HL-60 (cell line): Measurements from ENCODE around the gene TBC1D4.

ENCODE experiments used
- CTCF ChIP-seq: IDR thresholded peaks from one replicate; pipeline ENCODE4 v1.5.1; 2011; ENCODE audit warnings: low read length, control low read depth, inconsistent platforms; ENCODE audit not compliant: insufficient read depth
- POLR2AphosphoS5 ChIP-seq: IDR thresholded peaks from 2 replicates; pipeline ENCODE4 v1.6.1; 2012; ENCODE audit warnings: low read depth
- TF ChIP-seq, protein P1 (sequence below): IDR thresholded peaks from 2 replicates; pipeline ENCODE4 v1.6.1; 2012; ENCODE audit warnings: low read depth; ENCODE audit not compliant: insufficient replicate concordance

GRCh38 chr13:75407998-75408397 is 74.0 kb downstream of the TBC1D4 start:
- no peak for TF ChIP-seq POLR2AphosphoS5
- no peak for TF ChIP-seq CTCF
- TF ChIP-seq, protein P1, sequence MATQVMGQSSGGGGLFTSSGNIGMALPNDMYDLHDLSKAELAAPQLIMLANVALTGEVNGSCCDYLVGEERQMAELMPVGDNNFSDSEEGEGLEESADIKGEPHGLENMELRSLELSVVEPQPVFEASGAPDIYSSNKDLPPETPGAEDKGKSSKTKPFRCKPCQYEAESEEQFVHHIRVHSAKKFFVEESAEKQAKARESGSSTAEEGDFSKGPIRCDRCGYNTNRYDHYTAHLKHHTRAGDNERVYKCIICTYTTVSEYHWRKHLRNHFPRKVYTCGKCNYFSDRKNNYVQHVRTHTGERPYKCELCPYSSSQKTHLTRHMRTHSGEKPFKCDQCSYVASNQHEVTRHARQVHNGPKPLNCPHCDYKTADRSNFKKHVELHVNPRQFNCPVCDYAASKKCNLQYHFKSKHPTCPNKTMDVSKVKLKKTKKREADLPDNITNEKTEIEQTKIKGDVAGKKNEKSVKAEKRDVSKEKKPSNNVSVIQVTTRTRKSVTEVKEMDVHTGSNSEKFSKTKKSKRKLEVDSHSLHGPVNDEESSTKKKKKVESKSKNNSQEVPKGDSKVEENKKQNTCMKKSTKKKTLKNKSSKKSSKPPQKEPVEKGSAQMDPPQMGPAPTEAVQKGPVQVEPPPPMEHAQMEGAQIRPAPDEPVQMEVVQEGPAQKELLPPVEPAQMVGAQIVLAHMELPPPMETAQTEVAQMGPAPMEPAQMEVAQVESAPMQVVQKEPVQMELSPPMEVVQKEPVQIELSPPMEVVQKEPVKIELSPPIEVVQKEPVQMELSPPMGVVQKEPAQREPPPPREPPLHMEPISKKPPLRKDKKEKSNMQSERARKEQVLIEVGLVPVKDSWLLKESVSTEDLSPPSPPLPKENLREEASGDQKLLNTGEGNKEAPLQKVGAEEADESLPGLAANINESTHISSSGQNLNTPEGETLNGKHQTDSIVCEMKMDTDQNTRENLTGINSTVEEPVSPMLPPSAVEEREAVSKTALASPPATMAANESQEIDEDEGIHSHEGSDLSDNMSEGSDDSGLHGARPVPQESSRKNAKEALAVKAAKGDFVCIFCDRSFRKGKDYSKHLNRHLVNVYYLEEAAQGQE: no peak
